Activated CD8-positive, alpha-beta memory T cell treated with anti-CD3 and anti-CD28 coated beads, Interleukin-2, amount 10 ng/mL, durations not matched to agents 7 days and 5 days (primary cell): ENCODE data around the gene PTAFR. TPM values are rescaled to one million over a fixed set of nuclear protein-coding genes. Genes with fewer than 3 reads are reported as not detected.

Experiments used
- ATAC-seq: fragments of 150-1000 bp; cut with Tn5 transposase; one replicate; pipeline ENCODE4 v1.10.0; 2021; ENCODE audit warnings: moderate library complexity
- CTCF ChIA-PET: fragments of 350-600 bp; sonication (Branson Sonifier 250); formaldehyde crosslinking; loops from one replicate; lab custom pipeline; 2021; ENCODE audit warnings: antibody characterized with exemption; lab: Charles Lee
- DNase-seq: peaks from one replicate; pipeline ENCODE4 v3.0.0-alpha.2; 2020
- H3K27ac Mint-ChIP-seq: one replicate; pipeline ENCODE4 v1.8.0; 2021; ENCODE audit warnings: mild to moderate bottlenecking, mixed read lengths
- H3K27me3 Mint-ChIP-seq: one replicate; pipeline ENCODE4 v1.8.0; 2021; ENCODE audit warnings: mixed read lengths
- H3K36me3 Mint-ChIP-seq: one replicate; pipeline ENCODE4 v1.8.0; 2021; ENCODE audit warnings: mild to moderate bottlenecking, mixed read lengths
- H3K4me1 Mint-ChIP-seq: one replicate; pipeline ENCODE4 v1.8.0; 2021; ENCODE audit warnings: mixed read lengths
- H3K4me3 Mint-ChIP-seq: one replicate; pipeline ENCODE4 v1.8.0; 2021; ENCODE audit warnings: mild to moderate bottlenecking, moderate library complexity, mixed read lengths
- H3K9me3 Mint-ChIP-seq: one replicate; pipeline ENCODE4 v1.8.0; 2022; ENCODE audit warnings: low read depth, mixed read lengths
- total RNA-seq, 2 experiments: library from RNA; stranded (reverse); gene quantifications; one replicate each; pipeline ENCODE4 v1.2.3, GENCODE V29; 2021

Gene PTAFR
- total RNA-seq, 2 experiments from 2014 or later: 0.20 to 0.30 TPM

GRCh38 chr1:28170001-28170596 lies 6.4 kb downstream of the PTAFR start:
- no peak overlapping the region for H3K27ac Mint-ChIP-seq
- DNase-seq (no peak), ATAC-seq (no peak)
- CTCF ChIA-PET: interaction anchor here (1.0 to 1.8 kb wide), 9 partner anchors 16 to 81 kb away, joined by 3 to 10 read pairs (median 4); partner anchors contain the start of gene EYA3
- peaks cover 56% of the 10 kb centered on the region for H3K27me3 Mint-ChIP-seq
- H3K4me1 Mint-ChIP-seq: peaks cover 50% of the 10 kb centered on the region
- peaks cover 7% of the 10 kb centered on the region for H3K36me3 Mint-ChIP-seq
- H3K9me3 Mint-ChIP-seq: peaks cover 4% of the 10 kb centered on the region
- H3K4me3 Mint-ChIP-seq: no peak overlapping the region

DNA sequence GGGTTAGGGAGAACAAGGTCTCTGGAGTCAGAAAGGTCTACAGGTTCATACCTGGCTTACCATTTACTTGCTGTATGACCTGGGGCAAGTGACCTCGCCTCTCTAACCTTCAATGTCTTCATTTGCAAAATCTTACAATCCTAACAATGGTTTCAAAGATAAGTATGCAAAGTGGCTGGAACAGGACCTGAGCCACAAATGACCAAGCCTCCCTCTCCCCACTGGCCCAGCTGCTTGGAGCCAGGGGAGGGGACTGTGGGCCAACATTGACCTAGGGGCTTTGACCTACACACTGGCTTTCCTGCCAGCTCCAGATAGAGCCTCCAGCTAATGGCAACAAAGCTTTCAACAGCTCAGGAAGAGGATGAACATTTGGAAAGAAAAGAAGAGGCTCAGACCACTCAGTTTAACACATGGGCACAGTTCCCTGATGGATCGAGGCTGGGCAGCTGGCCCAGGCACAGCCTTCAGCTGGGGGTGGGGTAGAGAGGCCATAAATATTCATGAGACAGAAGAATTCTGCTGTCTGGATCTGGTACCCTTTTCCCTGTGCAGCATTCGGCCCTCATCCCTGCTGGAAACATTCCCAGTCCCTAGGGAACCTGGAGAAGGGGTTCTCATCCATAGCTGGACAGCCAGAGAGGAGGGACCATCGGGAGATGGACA lies 12.9 kb downstream of the PTAFR start:
- Mint-ChIP-seq H3K4me3 (no peak overlapping the region), H3K27ac (no peak overlapping the region), H3K27me3 (peaks cover 64% of the 10 kb centered on the region), H3K4me1 (peaks cover 9% of the 10 kb centered on the region), H3K9me3 (peaks cover 4% of the 10 kb centered on the region), H3K36me3 (peaks cover 7% of the 10 kb centered on the region)
- CTCF ChIA-PET: interaction anchor here (0.6 to 1.2 kb wide), 2 partner anchors 14 to 48 kb away, joined by 3 read pairs; no protein-coding TSS in a partner anchor
- DNase-seq (no peak), ATAC-seq (no peak)

DNA sequence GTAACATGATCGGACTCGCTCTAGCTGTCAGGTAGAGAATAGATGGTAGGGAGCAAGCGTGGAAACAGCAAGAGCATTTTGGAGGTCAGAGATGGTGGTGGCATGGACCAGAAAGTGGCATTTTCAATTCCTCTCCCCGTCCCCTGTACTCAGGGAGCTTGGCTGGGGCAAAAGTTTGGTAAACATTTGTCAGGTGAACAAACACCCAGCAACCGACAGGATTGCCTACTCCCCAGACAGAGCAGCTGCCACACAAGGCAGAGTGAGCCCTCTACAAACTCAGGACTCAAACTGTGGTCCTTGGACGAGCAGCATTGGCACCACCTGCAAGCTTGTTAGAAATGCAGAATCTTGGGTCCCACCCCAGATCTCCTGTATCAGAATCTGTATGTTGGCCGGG lies 14.3 kb downstream of the PTAFR start:
- Mint-ChIP-seq H3K27me3 (peaks cover 64% of the 10 kb centered on the region), H3K4me1 (peaks cover 2% of the 10 kb centered on the region), H3K36me3 (peaks cover 5% of the 10 kb centered on the region), H3K27ac (no peak overlapping the region), H3K9me3 (peaks cover 4% of the 10 kb centered on the region), H3K4me3 (no peak overlapping the region)
- CTCF ChIA-PET: interaction anchor here (0.7 to 1.6 kb wide), 5 partner anchors 11 to 74 kb away, joined by 3 to 4 read pairs (median 4); partner anchors contain the start of gene EYA3
- DNase-seq: no peak
- no peak for ATAC-seq

GRCh38 chr1:28161751-28162150 lies 14.7 kb downstream of the PTAFR start:
- Mint-ChIP-seq H3K27ac (no peak overlapping the region), H3K4me1 (peaks cover 2% of the 10 kb centered on the region), H3K27me3 (peaks cover 60% of the 10 kb centered on the region), H3K4me3 (no peak overlapping the region), H3K9me3 (peaks cover 4% of the 10 kb centered on the region), H3K36me3 (peaks cover 2% of the 10 kb centered on the region)
- CTCF ChIA-PET: interaction anchor here (0.7 to 1.6 kb wide), 5 partner anchors 11 to 74 kb away, joined by 3 to 4 read pairs (median 4); partner anchors contain the start of gene EYA3
- DNase-seq (no peak), ATAC-seq (no peak)

- Mint-ChIP-seq H3K36me3 (peaks cover under 1% of the 10 kb centered on the region), H3K27me3 (peaks cover 54% of the 10 kb centered on the region), H3K4me1 (peaks cover 2% of the 10 kb centered on the region), H3K27ac (no peak overlapping the region), H3K9me3 (peaks cover under 1% of the 10 kb centered on the region), H3K4me3 (no peak overlapping the region)
- DNase-seq (no peak), ATAC-seq (no peak)
- CTCF ChIA-PET: interaction anchor here (1.1 to 1.6 kb wide), 4 partner anchors 8 to 770 kb away, joined by 3 to 5 read pairs (median 4); partner anchors contain the start of gene EYA3
Observed at GRCh38 chr1:28160782-28161266, 15.7 kb downstream of the PTAFR start.

GRCh38 chr1:28159680-28160079 lies 16.8 kb downstream of the PTAFR start:
- DNase-seq: no peak
- peaks cover 4% of the 10 kb centered on the region for H3K4me1 Mint-ChIP-seq
- no peak for ATAC-seq
- no peaks in the 10 kb centered on the region for H3K9me3 Mint-ChIP-seq
- CTCF ChIA-PET: interaction anchor here (0.6 to 1.3 kb wide), 2 partner anchors 9 to 36 kb away, joined by 3 to 5 read pairs; no protein-coding TSS in a partner anchor
- peaks cover 58% of the 10 kb centered on the region for H3K27me3 Mint-ChIP-seq
- no peaks in the 10 kb centered on the region for H3K36me3 Mint-ChIP-seq
- H3K4me3 Mint-ChIP-seq: no peak overlapping the region
- no peak overlapping the region for H3K27ac Mint-ChIP-seq

DNA sequence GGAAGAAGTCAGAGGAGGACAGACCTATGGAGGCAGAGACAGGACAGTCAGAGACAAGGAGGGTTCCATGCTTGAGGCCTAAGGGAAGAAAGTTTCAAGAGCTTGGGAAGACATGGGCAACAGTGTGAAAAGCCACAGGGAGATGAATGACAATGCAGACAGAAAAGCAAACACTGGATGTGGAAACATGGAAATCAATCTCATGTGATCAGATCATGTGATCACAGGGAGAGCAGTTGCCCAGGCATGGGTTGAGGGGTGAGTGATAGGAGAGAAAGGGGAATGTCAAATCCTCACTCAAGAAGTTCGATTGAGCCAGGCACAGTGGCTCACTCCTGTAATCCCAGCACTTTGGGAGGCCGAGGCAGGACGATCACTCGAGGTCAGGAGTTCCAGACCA lies 17.2 kb downstream of the PTAFR start:
- Mint-ChIP-seq H3K4me3 (no peak overlapping the region), H3K27me3 (peaks cover 58% of the 10 kb centered on the region), H3K27ac (no peak overlapping the region), H3K36me3 (no peaks in the 10 kb centered on the region), H3K4me1 (peaks cover 4% of the 10 kb centered on the region), H3K9me3 (no peaks in the 10 kb centered on the region)
- DNase-seq: no peak
- CTCF ChIA-PET: interaction anchor here (1.3 kb wide), 1 partner anchor 9 kb away, joined by 5 read pairs; no protein-coding TSS in a partner anchor
- ATAC-seq: no peak

- ATAC-seq (no peak), DNase-seq (no peak)
- no peak overlapping the region for H3K27ac Mint-ChIP-seq
- H3K4me3 Mint-ChIP-seq: no peak overlapping the region
- peaks cover 4% of the 10 kb centered on the region for H3K4me1 Mint-ChIP-seq
- no peaks in the 10 kb centered on the region for H3K36me3 Mint-ChIP-seq
- peaks cover 50% of the 10 kb centered on the region for H3K27me3 Mint-ChIP-seq
- H3K9me3 Mint-ChIP-seq: no peaks in the 10 kb centered on the region
- CTCF ChIA-PET: no interaction called here
Observed at GRCh38 chr1:28157894-28158293, 18.6 kb downstream of the PTAFR start.

- ATAC-seq (no peak), DNase-seq (no peak)
- Mint-ChIP-seq H3K27ac (no peak overlapping the region), H3K36me3 (no peaks in the 10 kb centered on the region), H3K4me1 (peaks cover 4% of the 10 kb centered on the region), H3K9me3 (no peaks in the 10 kb centered on the region), H3K4me3 (no peak overlapping the region), H3K27me3 (peaks cover 47% of the 10 kb centered on the region)
- CTCF ChIA-PET: no interaction called here
Observed at GRCh38 chr1:28156821-28157220, 19.7 kb downstream of the PTAFR start.

- Mint-ChIP-seq H3K9me3 (no peaks in the 10 kb centered on the region), H3K36me3 (no peaks in the 10 kb centered on the region), H3K4me3 (no peak overlapping the region), H3K27ac (no peak overlapping the region), H3K4me1 (peaks cover 3% of the 10 kb centered on the region), H3K27me3 (peaks cover 51% of the 10 kb centered on the region)
- DNase-seq (no peak), ATAC-seq (no peak)
- CTCF ChIA-PET: no interaction called here
Observed at GRCh38 chr1:28155628-28156027, 20.9 kb downstream of the PTAFR start.

GRCh38 chr1:28154078-28154594 lies 22.4 kb downstream of the PTAFR start:
- CTCF ChIA-PET: interaction anchor here (1.0 kb wide), 1 partner anchor 16 kb away, joined by 3 read pairs; no protein-coding TSS in a partner anchor
- no peak for ATAC-seq
- no peaks in the 10 kb centered on the region for H3K36me3 Mint-ChIP-seq
- DNase-seq: no peak
- H3K4me1 Mint-ChIP-seq: peaks cover 3% of the 10 kb centered on the region
- no peaks in the 10 kb centered on the region for H3K9me3 Mint-ChIP-seq
- no peak overlapping the region for H3K4me3 Mint-ChIP-seq
- H3K27me3 Mint-ChIP-seq: peaks cover 59% of the 10 kb centered on the region
- H3K27ac Mint-ChIP-seq: no peak overlapping the region

DNA sequence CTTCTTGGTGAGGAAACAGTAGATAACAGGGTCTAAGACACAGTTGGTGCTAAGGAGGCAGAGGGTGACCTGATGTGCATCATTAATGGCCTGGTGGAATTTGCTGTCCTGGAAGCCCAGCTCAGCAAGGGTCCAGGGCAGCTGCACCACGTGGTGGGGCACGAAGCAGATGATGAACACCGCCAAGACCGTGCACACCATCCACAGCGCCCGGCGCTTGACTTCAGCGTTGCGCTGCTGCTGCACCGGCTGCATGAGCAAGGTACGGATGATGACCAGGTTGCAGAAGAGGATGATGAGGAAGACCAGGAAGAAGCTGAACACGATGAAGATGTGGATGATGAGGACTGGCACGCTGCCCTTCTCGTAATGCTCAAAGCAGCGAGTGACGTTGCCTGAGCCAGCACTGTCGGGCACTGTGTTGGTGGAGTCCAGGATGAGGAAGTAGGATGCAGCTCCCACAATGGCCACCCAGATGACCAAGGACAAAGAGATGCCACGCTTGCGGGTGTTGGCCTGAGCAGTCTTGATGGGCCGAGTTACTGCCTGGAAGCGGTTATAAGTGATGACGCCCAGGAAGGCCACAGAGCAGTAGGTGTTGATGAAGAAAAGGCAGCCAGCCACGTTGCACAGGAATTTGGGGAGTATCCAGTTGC lies 26.2 kb downstream of the PTAFR start:
- no peak for DNase-seq
- H3K27ac Mint-ChIP-seq: no peak overlapping the region
- peaks cover 57% of the 10 kb centered on the region for H3K27me3 Mint-ChIP-seq
- peaks cover 3% of the 10 kb centered on the region for H3K4me1 Mint-ChIP-seq
- no peak for ATAC-seq
- CTCF ChIA-PET: interaction anchor here (0.6 kb wide), 1 partner anchor 14 kb away, joined by 3 read pairs; no protein-coding TSS in a partner anchor
- no peaks in the 10 kb centered on the region for H3K9me3 Mint-ChIP-seq
- no peak overlapping the region for H3K4me3 Mint-ChIP-seq
- H3K36me3 Mint-ChIP-seq: no peaks in the 10 kb centered on the region

- no peak for ATAC-seq
- no peak overlapping the region for H3K4me3 Mint-ChIP-seq
- H3K27ac Mint-ChIP-seq: no peak overlapping the region
- no peaks in the 10 kb centered on the region for H3K9me3 Mint-ChIP-seq
- peaks cover 58% of the 10 kb centered on the region for H3K27me3 Mint-ChIP-seq
- no peak for DNase-seq
- CTCF ChIA-PET: interaction anchor here (0.5 to 1.9 kb wide), 4 partner anchors 14 to 60 kb away, joined by 3 to 4 read pairs (median 4); no protein-coding TSS in a partner anchor
- no peaks in the 10 kb centered on the region for H3K36me3 Mint-ChIP-seq
- peaks cover 12% of the 10 kb centered on the region for H3K4me1 Mint-ChIP-seq
Observed at GRCh38 chr1:28148880-28149195, 27.7 kb downstream of the PTAFR start.
